Measurements from ENCODE around the gene ZNF761. TPM values are rescaled to one million over a fixed set of nuclear protein-coding genes. Genes with fewer than 3 reads are reported as not detected.
"Not testable (repeated sequence)": the region's sequence is repeated elsewhere in the genome, so short reads cannot be mapped to it uniquely, and the experiment has no call there.

The ZNF761 gene
- total RNA-seq, 2 donors from 2014 or later: 52.3 to 63.8 TPM

GRCh38 chr19:53394974-53395839 is 36.6 kb upstream of the ZNF761 start, which contains the start of gene ZNF765:
ZNF765 (plus strand) TSS chr19:53395149; CDS start chr19:53398016, 2,867 bp downstream.
- whole genome bisulfite sequencing, 2 experiments (ENCODE audit: insufficient coverage in 1 of 2, insufficient read length in 1 of 2): 0% methylated on average over 18 to 58 of the region's 58 CpGs

GRCh38 chr19:53395840-53396524 is 35.8 kb upstream of the ZNF761 start:
- DNase-seq; H3K27me3 Mint-ChIP-seq (ENCODE audit: insufficient read depth); H3K27me3 ChIP-seq (ENCODE audit: control insufficient read depth, insufficient read depth, low read length, poor library complexity, severe bottlenecking); H3K9me3 Mint-ChIP-seq; H3K27ac ChIP-seq (ENCODE audit: low read depth, low read length); H3K4me1 ChIP-seq (ENCODE audit: control insufficient read depth, insufficient read depth, low read length): not testable (repeated sequence)
- Histone ChIP-seq H3K36me3 (ENCODE audit: control insufficient read depth, insufficient read depth, low read length) (peaks cover 29% of the 10 kb centered on the region), H3K9me3 (ENCODE audit: control insufficient read depth, low read length) (peaks cover 12% of the 10 kb centered on the region), H3K4me3 (ENCODE audit: low read length) (peak overlapping the region; percentile 96), H3K9ac (ENCODE audit: extremely low read depth, low read length, poor library complexity, severe bottlenecking) (peak overlapping the region; percentile 75)
- H3K36me3 Mint-ChIP-seq (ENCODE audit: low read depth): peaks cover 27% of the 10 kb centered on the region
- peak overlapping the region; percentile 98 for H3K4me3 Mint-ChIP-seq
- H3K4me1 Mint-ChIP-seq: peaks cover 22% of the 10 kb centered on the region
- 10 to 11% methylated on average over 8 to 9 of the region's 9 CpGs for WGBS, 2 experiments (ENCODE audit: insufficient coverage in 1 of 2, insufficient read length in 1 of 2)
- H3K27ac Mint-ChIP-seq: peak overlapping the region; percentile 97

More at GRCh38 chr19:53394974-53395839, 36.6 kb upstream of the ZNF761 start, which contains the start of gene ZNF765:
- Histone ChIP-seq H3K9ac (ENCODE audit: extremely low read depth, low read length, poor library complexity, severe bottlenecking) (peak within 1 kb of the TSS; percentile 75), H3K4me3 (ENCODE audit: low read length) (peak within 1 kb of the TSS; percentile 96), H3K9me3 (ENCODE audit: control insufficient read depth, low read length) (peaks cover 11% of the 10 kb centered on the region), H3K36me3 (ENCODE audit: control insufficient read depth, insufficient read depth, low read length) (peaks cover 22% of the 10 kb centered on the region), H3K4me1 (ENCODE audit: control insufficient read depth, insufficient read depth, low read length) (no peaks in the 10 kb centered on the region), H3K27ac (ENCODE audit: low read depth, low read length) (peak within 1 kb of the TSS; percentile 86), H3K27me3 (ENCODE audit: control insufficient read depth, insufficient read depth, low read length, poor library complexity, severe bottlenecking) (no peaks in the 10 kb centered on the region)
- DNase-seq: peak; percentile 98
- peaks cover 20% of the 10 kb centered on the region for H3K36me3 Mint-ChIP-seq (ENCODE audit: low read depth)
- peak within 1 kb of the TSS; percentile 97 for H3K27ac Mint-ChIP-seq
- H3K27me3 Mint-ChIP-seq (ENCODE audit: insufficient read depth): no peaks in the 10 kb centered on the region
- peak within 1 kb of the TSS; percentile 98 for H3K4me3 Mint-ChIP-seq
- peaks cover 22% of the 10 kb centered on the region for H3K4me1 Mint-ChIP-seq
- TF ChIP-seq CTCF (conservative IDR thresholded peaks at IDR 0.05): peak; percentile 71
- H3K9me3 Mint-ChIP-seq: peaks cover 10% of the 10 kb centered on the region

- Mint-ChIP-seq H3K4me1 (peaks cover 22% of the 10 kb centered on the region), H3K27ac (no peak overlapping the region), H3K27me3 (ENCODE audit: insufficient read depth) (no peaks in the 10 kb centered on the region), H3K4me3 (peak overlapping the region; percentile 98), H3K9me3 (no peaks in the 10 kb centered on the region), H3K36me3 (ENCODE audit: low read depth) (peaks cover 29% of the 10 kb centered on the region)
- Histone ChIP-seq H3K9me3 (ENCODE audit: control insufficient read depth, low read length) (peaks cover 10% of the 10 kb centered on the region), H3K27me3 (ENCODE audit: control insufficient read depth, insufficient read depth, low read length, poor library complexity, severe bottlenecking) (no peaks in the 10 kb centered on the region), H3K4me3 (ENCODE audit: low read length) (peak overlapping the region; percentile 96), H3K4me1 (ENCODE audit: control insufficient read depth, insufficient read depth, low read length) (no peaks in the 10 kb centered on the region), H3K36me3 (ENCODE audit: control insufficient read depth, insufficient read depth, low read length) (peaks cover 32% of the 10 kb centered on the region), H3K27ac (ENCODE audit: low read depth, low read length) (no peak overlapping the region), H3K9ac (ENCODE audit: extremely low read depth, low read length, poor library complexity, severe bottlenecking) (no peak overlapping the region)
- no peak for TF ChIP-seq CTCF (conservative IDR thresholded peaks at IDR 0.05)
- no peak for DNase-seq
- WGBS, 2 experiments (ENCODE audit: insufficient coverage in 1 of 2, insufficient read length in 1 of 2): 21% methylated on average over 1 of the region's 1 CpG; no CpG with 5 or more reads in 1 of the 2 experiments
Observed at GRCh38 chr19:53396525-53396868, 35.3 kb upstream of the ZNF761 start.

- H3K4me3 ChIP-seq (ENCODE audit: low read length); H3K4me1 ChIP-seq (ENCODE audit: control insufficient read depth, insufficient read depth, low read length); H3K27me3 Mint-ChIP-seq (ENCODE audit: insufficient read depth); H3K27me3 ChIP-seq (ENCODE audit: control insufficient read depth, insufficient read depth, low read length, poor library complexity, severe bottlenecking); H3K27ac ChIP-seq (ENCODE audit: low read depth, low read length); H3K4me3 Mint-ChIP-seq; DNase-seq; H3K9me3 Mint-ChIP-seq; H3K27ac Mint-ChIP-seq; H3K9ac ChIP-seq (ENCODE audit: extremely low read depth, low read length, poor library complexity, severe bottlenecking): not testable (repeated sequence)
- peaks cover 43% of the 10 kb centered on the region for H3K36me3 Mint-ChIP-seq (ENCODE audit: low read depth)
- H3K9me3 ChIP-seq (ENCODE audit: control insufficient read depth, low read length): peaks cover 16% of the 10 kb centered on the region
- peaks cover 45% of the 10 kb centered on the region for H3K36me3 ChIP-seq (ENCODE audit: control insufficient read depth, insufficient read depth, low read length)
- WGBS, 2 experiments (ENCODE audit: insufficient coverage in 1 of 2, insufficient read length in 1 of 2): 89% methylated on average over 1 of the region's 1 CpG; no CpG with 5 or more reads in 1 of the 2 experiments
- peaks cover 22% of the 10 kb centered on the region for H3K4me1 Mint-ChIP-seq
Observed at GRCh38 chr19:53397918-53398317, 33.9 kb upstream of the ZNF761 start.
